IPS-18a (cell line): ENCODE results near the gene POP4.
"Not testable (repeated sequence)": the region's sequence is repeated elsewhere in the genome, so short reads cannot be mapped to it uniquely, and the experiment has no call there.

Source experiments
- H3K27ac ChIP-seq: one replicate; pipeline ENCODE4 v1.5.1; 2013; ENCODE audit warnings: low read length
- H3K27me3 ChIP-seq: one replicate; pipeline ENCODE4 v1.6.1; 2013; ENCODE audit warnings: mild to moderate bottlenecking, low read length; ENCODE audit not compliant: control insufficient read depth, insufficient read depth
- H3K36me3 ChIP-seq: one replicate; pipeline ENCODE4 v1.6.1; 2013; ENCODE audit warnings: low read depth, low read length; ENCODE audit not compliant: control insufficient read depth
- H3K4me1 ChIP-seq: one replicate; pipeline ENCODE4 v1.6.1; 2013; ENCODE audit warnings: low read depth, low read length; ENCODE audit not compliant: control insufficient read depth
- H3K4me3 ChIP-seq: one replicate; pipeline ENCODE4 v1.5.1; 2013; ENCODE audit warnings: low read length
- H3K9ac ChIP-seq: one replicate; pipeline ENCODE4 v1.6.1; 2013; ENCODE audit warnings: mild to moderate bottlenecking, low read length, moderate library complexity
- H3K9me3 ChIP-seq: one replicate; pipeline ENCODE4 v1.6.1; 2013; ENCODE audit warnings: low read depth, low read length; ENCODE audit not compliant: control insufficient read depth

POP4 gene, protein sequence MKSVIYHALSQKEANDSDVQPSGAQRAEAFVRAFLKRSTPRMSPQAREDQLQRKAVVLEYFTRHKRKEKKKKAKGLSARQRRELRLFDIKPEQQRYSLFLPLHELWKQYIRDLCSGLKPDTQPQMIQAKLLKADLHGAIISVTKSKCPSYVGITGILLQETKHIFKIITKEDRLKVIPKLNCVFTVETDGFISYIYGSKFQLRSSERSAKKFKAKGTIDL

DNA sequence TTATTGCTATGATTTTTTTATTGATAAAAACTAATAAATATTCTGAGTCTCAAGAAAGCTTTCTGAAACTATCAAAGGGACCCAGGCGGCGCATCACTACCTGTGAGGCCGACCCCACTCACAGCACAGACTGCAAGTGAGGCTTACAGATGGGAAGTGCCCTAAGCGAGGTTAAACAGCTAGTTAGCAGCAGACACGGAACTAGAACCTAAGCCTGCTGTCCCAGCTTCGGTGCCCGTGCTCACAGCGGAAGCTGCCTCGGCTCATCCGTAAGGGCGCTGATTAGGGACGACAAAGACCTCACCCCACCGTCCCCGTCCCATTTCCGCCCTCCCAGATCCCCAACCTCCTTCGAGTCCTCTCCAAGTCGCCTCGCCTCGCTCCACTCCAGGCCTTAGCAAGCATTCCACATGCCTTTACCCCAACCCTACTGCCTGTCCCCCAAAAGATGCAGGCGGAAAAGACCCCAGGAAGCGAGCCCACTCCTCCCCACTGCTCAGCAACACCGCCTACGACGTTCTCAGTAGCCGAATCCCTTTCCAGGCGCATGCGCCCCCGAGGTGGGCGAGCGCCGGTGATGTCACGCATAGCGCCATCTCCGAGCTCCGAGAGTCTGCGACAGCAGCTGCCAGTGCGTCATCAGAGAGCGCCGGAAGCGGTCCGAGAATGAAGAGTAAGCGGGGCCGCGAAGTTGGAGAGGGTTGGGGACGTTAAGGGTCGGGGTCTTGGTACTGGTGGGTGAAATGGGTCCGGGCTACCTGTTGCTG, at the start of gene POP4:
TSS of gene POP4 (plus strand) at position 631 of the 767 bp plus-strand sequence. CDS start at position 667, 36 bp downstream.
- Histone ChIP-seq H3K4me1 (no peaks in the 10 kb centered on the region), H3K9me3 (no peaks in the 10 kb centered on the region), H3K36me3 (peaks cover 10% of the 10 kb centered on the region), H3K9ac (peak within 1 kb of the TSS; percentile 79), H3K4me3 (peak within 1 kb of the TSS; percentile 74), H3K27me3 (no peaks in the 10 kb centered on the region), H3K27ac (peak within 1 kb of the TSS; percentile 46)

DNA sequence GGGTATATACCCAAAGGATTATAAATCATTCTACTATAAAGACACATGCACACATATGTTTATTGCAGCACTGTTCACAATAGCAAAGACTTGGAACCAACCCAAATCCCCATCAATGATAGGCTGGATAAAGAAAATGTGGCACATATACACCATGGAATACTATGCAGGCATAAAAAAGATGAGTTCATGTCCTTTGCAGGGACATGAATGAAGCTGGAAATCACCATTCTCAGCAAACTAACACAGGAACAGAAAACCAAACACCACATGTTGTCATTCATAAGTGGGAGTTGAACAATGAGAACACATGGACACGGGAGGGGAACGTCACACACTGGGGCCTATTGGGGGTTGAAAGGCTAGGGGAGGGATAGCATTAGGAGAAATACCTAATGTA, 47.0 kb upstream of the POP4 start:
- H3K27me3 ChIP-seq, H3K9me3 ChIP-seq, H3K27ac ChIP-seq, H3K4me1 ChIP-seq, H3K4me3 ChIP-seq, H3K9ac ChIP-seq, H3K36me3 ChIP-seq: not testable (repeated sequence)

DNA sequence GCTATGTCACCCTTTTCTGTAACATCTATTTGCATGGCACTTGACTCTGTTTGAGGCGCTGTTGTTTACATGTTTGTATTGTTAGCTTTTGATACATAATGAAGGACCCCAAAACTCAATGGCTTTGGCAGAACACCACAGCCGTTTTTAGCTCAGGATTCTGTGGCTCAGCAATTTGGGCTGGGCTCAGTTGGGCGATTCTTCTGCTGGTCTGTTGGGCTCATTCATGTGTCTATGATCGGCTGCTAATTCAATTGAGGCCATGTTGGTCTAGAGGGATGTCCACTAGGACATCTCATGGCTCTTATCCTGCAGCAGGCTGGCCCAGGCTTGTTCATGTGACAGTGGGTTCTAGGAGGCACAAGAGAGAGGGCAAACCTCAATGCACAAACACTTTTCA, 46.3 kb upstream of the POP4 start:
- no peak overlapping the region for H3K27ac ChIP-seq
- no peaks in the 10 kb centered on the region for H3K36me3 ChIP-seq
- H3K4me3 ChIP-seq, result no peak overlapping the region
- no peaks in the 10 kb centered on the region for H3K27me3 ChIP-seq
- H3K9me3 ChIP-seq, result no peaks in the 10 kb centered on the region
- H3K9ac ChIP-seq, result no peak overlapping the region
- no peaks in the 10 kb centered on the region for H3K4me1 ChIP-seq

DNA sequence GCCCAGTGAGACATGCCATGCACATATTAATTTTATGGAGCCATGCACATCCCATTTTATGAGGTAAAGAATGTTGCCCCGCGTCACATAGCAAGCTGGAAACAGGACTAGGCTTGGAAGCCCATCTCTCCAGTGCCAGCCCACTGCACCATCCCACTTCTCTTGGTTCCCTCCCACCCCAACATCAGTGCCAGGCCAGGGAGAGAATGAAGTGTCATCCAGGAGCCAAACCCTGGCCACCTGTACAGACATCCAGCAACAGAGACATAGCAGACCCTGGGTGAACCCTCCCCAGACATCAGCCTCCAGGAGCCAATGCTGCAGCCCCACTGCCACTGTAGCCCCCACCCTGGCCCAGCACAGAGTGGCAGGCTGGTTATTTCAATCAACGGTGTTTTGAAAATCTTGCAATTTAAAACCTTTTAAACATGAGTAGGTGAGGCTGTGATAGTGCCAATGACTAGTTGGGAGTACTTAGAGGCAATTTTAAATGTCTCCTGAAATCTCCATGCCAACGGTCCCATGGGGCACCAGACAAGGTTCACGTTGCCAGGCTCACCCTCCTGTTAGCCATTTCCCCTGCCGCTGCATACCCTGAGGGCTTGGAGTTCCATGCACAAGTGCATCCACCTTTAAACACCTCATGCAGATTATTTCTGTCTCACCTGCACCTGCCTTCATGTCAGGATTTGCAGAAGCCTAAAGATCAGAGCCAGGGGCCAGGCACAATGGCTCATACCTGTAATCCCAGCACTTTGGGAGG, 45.6 kb upstream of the POP4 start:
- H3K4me3 ChIP-seq, result no peak overlapping the region
- no peaks in the 10 kb centered on the region for H3K36me3 ChIP-seq
- no peak overlapping the region for H3K27ac ChIP-seq
- no peaks in the 10 kb centered on the region for H3K4me1 ChIP-seq
- H3K9me3 ChIP-seq, result no peaks in the 10 kb centered on the region
- no peak overlapping the region for H3K9ac ChIP-seq
- no peaks in the 10 kb centered on the region for H3K27me3 ChIP-seq

DNA sequence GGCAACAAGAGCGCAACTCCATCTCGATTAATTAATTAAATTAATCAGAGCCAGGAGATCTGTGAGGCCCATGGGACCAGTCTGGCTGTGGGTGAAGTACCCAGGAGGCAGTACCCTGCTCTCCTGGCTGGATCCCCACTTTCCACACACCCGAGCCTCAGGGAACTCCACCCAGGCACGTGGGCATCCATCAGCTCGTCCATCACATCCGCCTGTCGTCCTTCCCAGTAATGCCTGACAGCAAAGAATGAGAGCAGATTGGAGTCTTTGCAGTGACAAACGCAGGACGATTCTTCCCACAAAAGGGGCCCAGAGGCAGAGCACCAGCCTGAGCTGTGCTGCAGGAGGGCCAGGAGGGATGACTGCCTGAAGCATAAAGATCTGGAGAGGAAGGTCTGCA, 44.5 kb upstream of the POP4 start:
- no peak overlapping the region for H3K4me3 ChIP-seq
- no peaks in the 10 kb centered on the region for H3K9me3 ChIP-seq
- H3K36me3 ChIP-seq, result no peaks in the 10 kb centered on the region
- no peak overlapping the region for H3K27ac ChIP-seq
- H3K9ac ChIP-seq, result no peak overlapping the region
- no peaks in the 10 kb centered on the region for H3K4me1 ChIP-seq
- H3K27me3 ChIP-seq, result no peaks in the 10 kb centered on the region

DNA sequence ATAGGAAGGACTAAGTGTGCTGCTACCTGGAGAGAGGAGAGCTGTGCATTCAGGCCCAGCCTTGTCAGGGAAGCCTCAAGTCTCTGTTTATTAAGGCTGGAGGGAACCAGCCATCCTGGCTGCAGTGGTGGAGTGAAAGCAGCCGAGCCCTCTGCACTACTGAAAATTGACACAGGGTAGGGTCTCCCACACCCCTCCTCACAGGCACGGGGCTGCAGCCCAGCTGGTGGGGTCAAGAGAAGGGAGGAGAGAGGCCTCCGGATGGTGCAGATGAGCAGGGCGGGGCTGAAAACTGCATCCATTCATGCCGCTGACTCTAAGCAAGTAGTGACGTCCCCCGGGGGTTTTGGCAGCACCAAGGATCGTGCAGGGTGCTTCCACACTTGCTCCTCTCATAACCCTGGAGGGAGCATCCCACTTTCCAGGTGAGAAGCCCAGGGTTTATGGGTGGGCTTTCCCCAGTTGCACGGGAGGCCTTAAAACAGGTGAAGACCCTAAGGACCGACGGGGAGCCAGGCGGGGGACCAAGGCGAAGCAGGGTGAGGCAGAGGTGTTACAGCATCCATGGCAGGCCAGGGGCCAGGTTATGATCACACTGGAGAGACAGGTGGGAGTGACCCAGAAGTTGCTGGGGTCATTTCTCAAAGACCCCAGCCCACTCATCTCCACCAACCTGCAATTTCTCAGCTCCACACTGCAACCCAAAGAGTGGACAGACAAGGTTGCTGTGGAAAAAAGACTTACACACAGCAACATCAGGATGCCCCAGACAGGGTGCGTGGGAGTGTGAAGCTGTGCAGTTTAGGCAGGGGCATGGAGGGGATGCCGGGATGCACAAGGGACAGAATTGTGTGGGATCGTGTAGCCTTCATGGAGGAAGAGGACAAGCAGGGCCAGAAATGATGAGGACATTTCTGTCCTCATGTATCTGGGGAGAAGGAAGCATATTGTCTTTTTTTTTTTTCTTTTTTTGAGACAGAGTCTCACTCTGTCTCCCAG, 43.5 kb upstream of the POP4 start:
- no peak overlapping the region for H3K4me3 ChIP-seq
- no peak overlapping the region for H3K9ac ChIP-seq
- no peaks in the 10 kb centered on the region for H3K9me3 ChIP-seq
- no peak overlapping the region for H3K27ac ChIP-seq
- no peaks in the 10 kb centered on the region for H3K36me3 ChIP-seq
- H3K27me3 ChIP-seq, result no peaks in the 10 kb centered on the region
- no peaks in the 10 kb centered on the region for H3K4me1 ChIP-seq

DNA sequence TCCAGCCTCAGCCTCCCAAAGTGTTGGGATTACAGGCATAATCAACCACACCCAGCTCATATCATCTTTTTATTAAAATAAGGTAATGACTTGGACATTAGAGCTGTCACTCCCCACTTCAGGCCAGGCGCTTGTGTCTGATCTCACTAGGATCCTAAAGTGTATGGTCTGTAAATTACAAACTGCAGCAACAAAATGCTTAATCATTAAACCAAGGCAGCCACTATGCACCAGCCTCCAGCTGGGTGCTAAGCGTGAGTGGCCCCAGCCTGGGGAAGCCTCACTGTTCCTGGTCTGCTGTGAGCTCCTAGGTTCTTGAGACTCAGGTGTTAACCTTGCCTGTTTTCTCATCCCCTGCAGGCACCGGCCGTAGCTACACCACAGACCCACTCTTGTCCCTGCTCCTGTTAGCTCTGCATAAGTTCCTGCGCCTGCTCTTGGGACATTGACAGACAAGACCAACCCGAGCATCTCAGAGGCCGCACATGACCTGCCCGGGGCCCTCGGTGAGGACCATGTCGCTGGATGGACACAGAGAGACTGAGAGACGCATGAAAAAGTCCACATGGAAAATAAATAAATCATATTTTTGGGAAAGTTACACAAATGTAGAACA, 42.5 kb upstream of the POP4 start:
- Histone ChIP-seq H3K36me3 (no peaks in the 10 kb centered on the region), H3K9ac (no peak overlapping the region), H3K27me3 (no peaks in the 10 kb centered on the region)

DNA sequence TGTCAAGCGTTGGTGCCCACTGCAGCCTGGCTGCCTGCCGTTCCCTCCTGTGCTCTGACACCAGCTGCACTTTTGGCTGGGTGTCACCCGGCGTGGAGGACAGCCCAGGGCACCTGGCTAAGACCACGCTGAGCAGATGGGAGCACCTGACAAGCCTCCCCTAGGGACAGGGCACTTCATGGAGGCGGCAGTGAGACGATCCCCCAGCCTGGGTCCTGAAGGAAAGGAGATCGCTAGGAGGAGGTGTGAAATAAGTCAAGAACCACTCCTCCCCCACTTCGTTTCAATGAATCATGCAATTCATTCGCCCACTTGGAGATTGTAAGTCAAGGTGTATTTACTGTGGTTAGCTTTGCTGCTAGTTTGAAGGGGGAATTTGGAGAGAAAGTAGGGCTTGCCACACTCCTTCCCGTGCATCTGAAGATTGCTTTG, 41.5 kb upstream of the POP4 start:
- Histone ChIP-seq H3K27ac (no peak overlapping the region), H3K36me3 (no peaks in the 10 kb centered on the region), H3K9me3 (no peaks in the 10 kb centered on the region), H3K27me3 (no peaks in the 10 kb centered on the region), H3K4me3 (no peak overlapping the region), H3K9ac (no peak overlapping the region), H3K4me1 (no peaks in the 10 kb centered on the region)

More for the DNA sequence above, 42.5 kb upstream of the POP4 start:
- H3K4me1 ChIP-seq, result no peaks in the 10 kb centered on the region
- H3K9me3 ChIP-seq, result no peaks in the 10 kb centered on the region
- H3K27ac ChIP-seq, result no peak overlapping the region
- H3K4me3 ChIP-seq, result no peak overlapping the region

DNA sequence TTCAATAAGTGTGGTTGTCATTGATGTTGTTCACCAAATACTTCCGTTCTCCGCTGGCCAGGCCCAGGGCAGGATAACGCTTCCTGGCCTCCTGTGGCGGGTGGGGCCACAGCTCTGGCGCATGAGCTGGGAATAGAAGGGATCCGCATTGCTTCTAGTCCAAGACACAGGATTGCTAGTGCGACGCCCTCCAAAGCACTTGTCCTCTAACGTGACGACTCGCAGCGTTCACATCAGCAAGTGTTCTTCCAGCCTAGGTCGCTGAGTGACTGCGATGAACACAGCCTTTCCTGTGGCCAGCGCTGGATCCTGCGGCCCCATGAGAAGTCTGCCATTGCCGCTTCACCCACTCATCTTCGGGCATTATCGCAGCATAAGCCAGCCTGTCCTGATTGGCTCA, 40.9 kb upstream of the POP4 start:
- Histone ChIP-seq H3K27ac (no peak overlapping the region), H3K4me3 (no peak overlapping the region), H3K4me1 (no peaks in the 10 kb centered on the region), H3K9me3 (no peaks in the 10 kb centered on the region), H3K9ac (no peak overlapping the region), H3K36me3 (no peaks in the 10 kb centered on the region), H3K27me3 (no peaks in the 10 kb centered on the region)

DNA sequence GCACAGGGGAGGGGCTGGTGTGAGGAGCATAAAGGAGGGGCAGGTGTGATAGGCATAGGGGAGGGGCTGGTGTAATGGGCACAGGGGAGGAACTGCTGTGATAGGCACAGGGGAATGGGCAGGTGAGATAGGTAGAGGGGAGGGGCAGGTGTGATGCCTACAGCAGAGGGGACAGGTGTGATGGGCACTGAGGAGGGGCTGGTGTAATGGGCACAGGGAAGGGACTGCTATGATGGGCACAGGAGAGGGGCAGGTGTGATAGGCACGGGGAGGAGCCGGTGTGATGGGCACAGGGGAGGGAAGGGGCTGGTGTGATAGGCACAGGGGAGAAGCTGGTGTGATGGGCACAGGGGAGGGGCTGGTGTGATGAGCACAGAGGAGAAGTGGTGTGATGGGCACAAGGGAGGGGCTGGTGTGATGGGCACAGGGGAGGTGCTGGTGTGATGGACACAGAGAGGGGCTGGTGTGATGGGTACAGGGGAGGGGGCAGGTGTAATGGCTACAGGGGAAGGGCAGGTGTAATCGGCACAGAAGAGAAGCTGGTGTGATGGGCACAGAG, 39.5 kb upstream of the POP4 start:
- H3K36me3 ChIP-seq, result no peaks in the 10 kb centered on the region
- no peaks in the 10 kb centered on the region for H3K27me3 ChIP-seq
- H3K9me3 ChIP-seq, result no peaks in the 10 kb centered on the region
- no peak overlapping the region for H3K27ac ChIP-seq
- H3K4me1 ChIP-seq, result no peaks in the 10 kb centered on the region
- no peak overlapping the region for H3K9ac ChIP-seq
- no peak overlapping the region for H3K4me3 ChIP-seq
